ENCODE results near the gene NELL1.

Gene NELL1

GRCh38 chr11:21604564-21604963, 935.2 kb downstream of the NELL1 start:
- DNase-seq (ENCODE audit: low spot score) (no peak), ATAC-seq (ENCODE audit: low read depth) (no peak)
- no peak overlapping the region for H3K27ac ChIP-seq (ENCODE audit: poor library complexity, severe bottlenecking)
- no peaks in the 10 kb centered on the region for H3K4me1 ChIP-seq (ENCODE audit: insufficient read depth, poor library complexity, severe bottlenecking)
- H3K9me3 ChIP-seq (ENCODE audit: severe bottlenecking): no peaks in the 10 kb centered on the region
- H3K36me3 ChIP-seq (ENCODE audit: low read depth): no peaks in the 10 kb centered on the region
- H3K27me3 ChIP-seq (ENCODE audit: insufficient read depth, poor library complexity, severe bottlenecking): no peaks in the 10 kb centered on the region
- TF ChIP-seq, protein P1, sequence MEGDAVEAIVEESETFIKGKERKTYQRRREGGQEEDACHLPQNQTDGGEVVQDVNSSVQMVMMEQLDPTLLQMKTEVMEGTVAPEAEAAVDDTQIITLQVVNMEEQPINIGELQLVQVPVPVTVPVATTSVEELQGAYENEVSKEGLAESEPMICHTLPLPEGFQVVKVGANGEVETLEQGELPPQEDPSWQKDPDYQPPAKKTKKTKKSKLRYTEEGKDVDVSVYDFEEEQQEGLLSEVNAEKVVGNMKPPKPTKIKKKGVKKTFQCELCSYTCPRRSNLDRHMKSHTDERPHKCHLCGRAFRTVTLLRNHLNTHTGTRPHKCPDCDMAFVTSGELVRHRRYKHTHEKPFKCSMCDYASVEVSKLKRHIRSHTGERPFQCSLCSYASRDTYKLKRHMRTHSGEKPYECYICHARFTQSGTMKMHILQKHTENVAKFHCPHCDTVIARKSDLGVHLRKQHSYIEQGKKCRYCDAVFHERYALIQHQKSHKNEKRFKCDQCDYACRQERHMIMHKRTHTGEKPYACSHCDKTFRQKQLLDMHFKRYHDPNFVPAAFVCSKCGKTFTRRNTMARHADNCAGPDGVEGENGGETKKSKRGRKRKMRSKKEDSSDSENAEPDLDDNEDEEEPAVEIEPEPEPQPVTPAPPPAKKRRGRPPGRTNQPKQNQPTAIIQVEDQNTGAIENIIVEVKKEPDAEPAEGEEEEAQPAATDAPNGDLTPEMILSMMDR (IDR thresholded peaks at IDR 0.05; ENCODE audit: poor library complexity, severe bottlenecking): no peak
- no peak overlapping the region for H3K4me3 ChIP-seq (ENCODE audit: severe bottlenecking)

- H3K27me3 ChIP-seq (ENCODE audit: insufficient read depth, poor library complexity, severe bottlenecking): no peaks in the 10 kb centered on the region
- H3K4me3 ChIP-seq (ENCODE audit: severe bottlenecking): no peak overlapping the region
- H3K9me3 ChIP-seq (ENCODE audit: severe bottlenecking): no peaks in the 10 kb centered on the region
- no peaks in the 10 kb centered on the region for H3K36me3 ChIP-seq (ENCODE audit: low read depth)
- ATAC-seq (ENCODE audit: low read depth) (no peak), DNase-seq (ENCODE audit: low spot score) (no peak)
- TF ChIP-seq, protein P1 (IDR thresholded peaks at IDR 0.05; ENCODE audit: poor library complexity, severe bottlenecking): no peak
- H3K4me1 ChIP-seq (ENCODE audit: insufficient read depth, poor library complexity, severe bottlenecking): no peaks in the 10 kb centered on the region
- no peak overlapping the region for H3K27ac ChIP-seq (ENCODE audit: poor library complexity, severe bottlenecking)
These were observed 942.9 kb downstream of the NELL1 start for GRCh38 chr11:21612326-21612725.

DNA sequence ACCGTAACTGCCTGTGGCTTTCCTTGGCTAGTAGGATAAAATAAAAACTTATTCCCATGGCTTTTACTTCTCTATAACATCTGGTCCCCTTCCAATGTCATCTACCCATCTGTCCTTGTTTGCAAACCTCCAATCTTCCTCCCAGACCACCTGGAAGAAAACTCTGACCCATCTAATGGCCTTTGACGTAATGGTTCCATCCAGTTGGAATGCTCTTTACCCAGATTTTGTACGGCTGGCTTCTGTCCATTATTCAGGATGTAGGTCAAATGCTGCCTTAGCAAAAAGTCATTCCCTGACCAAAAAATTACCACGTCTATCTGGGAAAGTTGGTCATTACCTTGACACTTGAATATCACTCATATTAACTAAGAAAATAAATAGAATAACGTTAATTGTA, 945.6 kb downstream of the NELL1 start:
- no peak for ATAC-seq (ENCODE audit: low read depth)
- TF ChIP-seq, protein P1 (IDR thresholded peaks at IDR 0.05; ENCODE audit: poor library complexity, severe bottlenecking): no peak
- Histone ChIP-seq H3K4me1 (ENCODE audit: insufficient read depth, poor library complexity, severe bottlenecking) (no peaks in the 10 kb centered on the region), H3K9me3 (ENCODE audit: severe bottlenecking) (no peaks in the 10 kb centered on the region), H3K4me3 (ENCODE audit: severe bottlenecking) (no peak overlapping the region), H3K27ac (ENCODE audit: poor library complexity, severe bottlenecking) (no peak overlapping the region), H3K27me3 (ENCODE audit: insufficient read depth, poor library complexity, severe bottlenecking) (no peaks in the 10 kb centered on the region), H3K36me3 (ENCODE audit: low read depth) (no peaks in the 10 kb centered on the region)
- DNase-seq (ENCODE audit: low spot score): no peak

GRCh38 chr11:21615955-21616371, 946.6 kb downstream of the NELL1 start:
- no peak for ATAC-seq (ENCODE audit: low read depth)
- H3K36me3 ChIP-seq (ENCODE audit: low read depth): no peaks in the 10 kb centered on the region
- H3K27me3 ChIP-seq (ENCODE audit: insufficient read depth, poor library complexity, severe bottlenecking): no peaks in the 10 kb centered on the region
- H3K27ac ChIP-seq (ENCODE audit: poor library complexity, severe bottlenecking): no peak overlapping the region
- no peak overlapping the region for H3K4me3 ChIP-seq (ENCODE audit: severe bottlenecking)
- H3K9me3 ChIP-seq (ENCODE audit: severe bottlenecking): no peaks in the 10 kb centered on the region
- TF ChIP-seq, protein P1 (IDR thresholded peaks at IDR 0.05; ENCODE audit: poor library complexity, severe bottlenecking): no peak
- no peaks in the 10 kb centered on the region for H3K4me1 ChIP-seq (ENCODE audit: insufficient read depth, poor library complexity, severe bottlenecking)
- no peak for DNase-seq (ENCODE audit: low spot score)

DNA sequence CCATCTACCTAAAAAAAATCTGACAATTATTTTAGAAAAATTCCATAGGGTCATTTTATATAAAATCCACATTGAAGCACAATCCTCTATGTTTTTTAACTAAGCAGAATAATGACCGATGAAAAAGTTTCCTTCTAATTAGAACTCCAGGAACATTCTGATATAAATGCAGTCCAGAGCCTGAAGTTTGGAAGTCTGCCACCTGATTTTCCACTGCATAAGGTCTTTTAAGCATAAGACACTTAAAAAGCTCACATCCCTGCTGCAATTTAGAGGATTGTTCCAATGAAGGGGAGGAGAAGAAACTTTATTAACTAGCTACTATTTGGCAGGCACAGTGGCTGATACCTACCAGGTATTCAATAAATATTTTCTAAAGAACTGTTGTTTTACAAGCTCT, 953.2 kb downstream of the NELL1 start:
- Histone ChIP-seq H3K9me3 (ENCODE audit: severe bottlenecking) (no peaks in the 10 kb centered on the region), H3K36me3 (ENCODE audit: low read depth) (no peaks in the 10 kb centered on the region), H3K4me3 (ENCODE audit: severe bottlenecking) (no peak overlapping the region), H3K4me1 (ENCODE audit: insufficient read depth, poor library complexity, severe bottlenecking) (no peaks in the 10 kb centered on the region), H3K27me3 (ENCODE audit: insufficient read depth, poor library complexity, severe bottlenecking) (no peaks in the 10 kb centered on the region), H3K27ac (ENCODE audit: poor library complexity, severe bottlenecking) (no peak overlapping the region)
- TF ChIP-seq, protein P1 (IDR thresholded peaks at IDR 0.05; ENCODE audit: poor library complexity, severe bottlenecking): no peak
- no peak for DNase-seq (ENCODE audit: low spot score)
- ATAC-seq (ENCODE audit: low read depth): no peak

Data from RWPE2 (cell line).